Measurements from ENCODE around the gene SLC28A1.

DNA sequence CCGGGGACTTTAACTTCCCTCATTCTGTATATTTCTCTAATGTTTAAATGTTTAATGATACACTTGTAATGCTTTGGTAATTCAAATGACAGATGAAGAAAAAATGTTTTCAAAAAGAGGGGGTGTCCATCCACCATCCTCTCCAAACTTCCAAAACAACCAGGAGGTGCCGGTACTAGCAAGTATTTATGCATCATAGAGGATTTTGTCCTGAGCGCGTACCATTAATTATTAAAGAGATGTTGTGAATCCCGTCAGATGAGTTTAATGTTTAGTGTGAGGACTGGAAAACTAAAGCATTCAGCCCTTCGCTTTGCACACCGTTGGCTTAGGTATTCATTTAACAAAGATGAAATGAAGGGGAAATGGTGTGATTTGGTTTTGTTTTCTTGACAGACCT is 1.3 kb downstream of the SLC28A1 start:
- TF ChIP-seq, protein P1, sequence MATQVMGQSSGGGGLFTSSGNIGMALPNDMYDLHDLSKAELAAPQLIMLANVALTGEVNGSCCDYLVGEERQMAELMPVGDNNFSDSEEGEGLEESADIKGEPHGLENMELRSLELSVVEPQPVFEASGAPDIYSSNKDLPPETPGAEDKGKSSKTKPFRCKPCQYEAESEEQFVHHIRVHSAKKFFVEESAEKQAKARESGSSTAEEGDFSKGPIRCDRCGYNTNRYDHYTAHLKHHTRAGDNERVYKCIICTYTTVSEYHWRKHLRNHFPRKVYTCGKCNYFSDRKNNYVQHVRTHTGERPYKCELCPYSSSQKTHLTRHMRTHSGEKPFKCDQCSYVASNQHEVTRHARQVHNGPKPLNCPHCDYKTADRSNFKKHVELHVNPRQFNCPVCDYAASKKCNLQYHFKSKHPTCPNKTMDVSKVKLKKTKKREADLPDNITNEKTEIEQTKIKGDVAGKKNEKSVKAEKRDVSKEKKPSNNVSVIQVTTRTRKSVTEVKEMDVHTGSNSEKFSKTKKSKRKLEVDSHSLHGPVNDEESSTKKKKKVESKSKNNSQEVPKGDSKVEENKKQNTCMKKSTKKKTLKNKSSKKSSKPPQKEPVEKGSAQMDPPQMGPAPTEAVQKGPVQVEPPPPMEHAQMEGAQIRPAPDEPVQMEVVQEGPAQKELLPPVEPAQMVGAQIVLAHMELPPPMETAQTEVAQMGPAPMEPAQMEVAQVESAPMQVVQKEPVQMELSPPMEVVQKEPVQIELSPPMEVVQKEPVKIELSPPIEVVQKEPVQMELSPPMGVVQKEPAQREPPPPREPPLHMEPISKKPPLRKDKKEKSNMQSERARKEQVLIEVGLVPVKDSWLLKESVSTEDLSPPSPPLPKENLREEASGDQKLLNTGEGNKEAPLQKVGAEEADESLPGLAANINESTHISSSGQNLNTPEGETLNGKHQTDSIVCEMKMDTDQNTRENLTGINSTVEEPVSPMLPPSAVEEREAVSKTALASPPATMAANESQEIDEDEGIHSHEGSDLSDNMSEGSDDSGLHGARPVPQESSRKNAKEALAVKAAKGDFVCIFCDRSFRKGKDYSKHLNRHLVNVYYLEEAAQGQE (IDR thresholded peaks at IDR 0.05; ENCODE audit: low read depth, low read length), result no peak
- TF ChIP-seq, protein P2, sequence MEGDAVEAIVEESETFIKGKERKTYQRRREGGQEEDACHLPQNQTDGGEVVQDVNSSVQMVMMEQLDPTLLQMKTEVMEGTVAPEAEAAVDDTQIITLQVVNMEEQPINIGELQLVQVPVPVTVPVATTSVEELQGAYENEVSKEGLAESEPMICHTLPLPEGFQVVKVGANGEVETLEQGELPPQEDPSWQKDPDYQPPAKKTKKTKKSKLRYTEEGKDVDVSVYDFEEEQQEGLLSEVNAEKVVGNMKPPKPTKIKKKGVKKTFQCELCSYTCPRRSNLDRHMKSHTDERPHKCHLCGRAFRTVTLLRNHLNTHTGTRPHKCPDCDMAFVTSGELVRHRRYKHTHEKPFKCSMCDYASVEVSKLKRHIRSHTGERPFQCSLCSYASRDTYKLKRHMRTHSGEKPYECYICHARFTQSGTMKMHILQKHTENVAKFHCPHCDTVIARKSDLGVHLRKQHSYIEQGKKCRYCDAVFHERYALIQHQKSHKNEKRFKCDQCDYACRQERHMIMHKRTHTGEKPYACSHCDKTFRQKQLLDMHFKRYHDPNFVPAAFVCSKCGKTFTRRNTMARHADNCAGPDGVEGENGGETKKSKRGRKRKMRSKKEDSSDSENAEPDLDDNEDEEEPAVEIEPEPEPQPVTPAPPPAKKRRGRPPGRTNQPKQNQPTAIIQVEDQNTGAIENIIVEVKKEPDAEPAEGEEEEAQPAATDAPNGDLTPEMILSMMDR (IDR thresholded peaks at IDR 0.05), result no peak
- TF ChIP-seq EZH2phosphoT487 (IDR thresholded peaks at IDR 0.05; ENCODE audit: borderline replicate concordance, low read depth), result no peak

Data from SK-N-SH (cell line).